Measurements from ENCODE around the gene TAOK1. TPM values are rescaled to one million over a fixed set of nuclear protein-coding genes. Genes with fewer than 3 reads are reported as not detected.

The TAOK1 gene
- total and polyA plus RNA-seq, 10 of the 15 experiments (the other 5 are each of a cell fraction or from before 2014, with no cell fraction given) = 2.0 to 27.1 (median 11.8) TPM

- TF ChIP-seq SPI1 (IDR thresholded peaks at IDR 0.05; ENCODE audit: borderline replicate concordance, insufficient read depth, low read depth, low read length) (no peak), CHD1 (IDR thresholded peaks at IDR 0.05; ENCODE audit: low read depth, low read length) (no peak)
- TF ChIP-seq, protein P1, sequence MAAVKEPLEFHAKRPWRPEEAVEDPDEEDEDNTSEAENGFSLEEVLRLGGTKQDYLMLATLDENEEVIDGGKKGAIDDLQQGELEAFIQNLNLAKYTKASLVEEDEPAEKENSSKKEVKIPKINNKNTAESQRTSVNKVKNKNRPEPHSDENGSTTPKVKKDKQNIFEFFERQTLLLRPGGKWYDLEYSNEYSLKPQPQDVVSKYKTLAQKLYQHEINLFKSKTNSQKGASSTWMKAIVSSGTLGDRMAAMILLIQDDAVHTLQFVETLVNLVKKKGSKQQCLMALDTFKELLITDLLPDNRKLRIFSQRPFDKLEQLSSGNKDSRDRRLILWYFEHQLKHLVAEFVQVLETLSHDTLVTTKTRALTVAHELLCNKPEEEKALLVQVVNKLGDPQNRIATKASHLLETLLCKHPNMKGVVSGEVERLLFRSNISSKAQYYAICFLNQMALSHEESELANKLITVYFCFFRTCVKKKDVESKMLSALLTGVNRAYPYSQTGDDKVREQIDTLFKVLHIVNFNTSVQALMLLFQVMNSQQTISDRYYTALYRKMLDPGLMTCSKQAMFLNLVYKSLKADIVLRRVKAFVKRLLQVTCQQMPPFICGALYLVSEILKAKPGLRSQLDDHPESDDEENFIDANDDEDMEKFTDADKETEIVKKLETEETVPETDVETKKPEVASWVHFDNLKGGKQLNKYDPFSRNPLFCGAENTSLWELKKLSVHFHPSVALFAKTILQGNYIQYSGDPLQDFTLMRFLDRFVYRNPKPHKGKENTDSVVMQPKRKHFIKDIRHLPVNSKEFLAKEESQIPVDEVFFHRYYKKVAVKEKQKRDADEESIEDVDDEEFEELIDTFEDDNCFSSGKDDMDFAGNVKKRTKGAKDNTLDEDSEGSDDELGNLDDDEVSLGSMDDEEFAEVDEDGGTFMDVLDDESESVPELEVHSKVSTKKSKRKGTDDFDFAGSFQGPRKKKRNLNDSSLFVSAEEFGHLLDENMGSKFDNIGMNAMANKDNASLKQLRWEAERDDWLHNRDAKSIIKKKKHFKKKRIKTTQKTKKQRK (IDR thresholded peaks at IDR 0.05; ENCODE audit: low read depth, low read length) = no peak
Measured at GRCh38 chr17:29562615-29563014, 172.5 kb downstream of the TAOK1 start (continued).

- ATAC-seq = no peak
- Histone ChIP-seq H3K27me3 (replicated peaks in 1 of 2; ENCODE audit: control insufficient read depth in 2 of 2, insufficient read depth in 2 of 2, low read length in 1 of 2) (no peaks in the 10 kb centered on the region), H3K36me3 (ENCODE audit: control insufficient read depth in 2 of 2, insufficient read depth in 2 of 2, low read length in 1 of 2) (peaks cover 2 to 3% of the 10 kb centered on the region in 2 experiments; a peak in 3 of 4 replicates), H2AFZ (ENCODE audit: control insufficient read depth, low read depth, low read length) (no peak overlapping the region), H3K27ac (ENCODE audit: control insufficient read depth, insufficient read depth) (no peak overlapping the region), H3K9ac (ENCODE audit: control insufficient read depth, insufficient read depth, low read length) (no peak overlapping the region), H3K79me2 (ENCODE audit: control insufficient read depth, insufficient read depth, low read length) (peaks cover 7% of the 10 kb centered on the region; the same call in 1 of the 2 replicates), H3K9me3 (replicated peaks; ENCODE audit: control insufficient read depth, insufficient read depth, low read length) (no peaks in the 10 kb centered on the region), H3K4me3 (no peak overlapping the region), H3K4me2 (ENCODE audit: control insufficient read depth, insufficient read depth) (no peak overlapping the region), H4K20me1 (ENCODE audit: control insufficient read depth, insufficient read depth) (no peaks in the 10 kb centered on the region), H3K4me1 (ENCODE audit: control insufficient read depth, insufficient read depth, low read length) (peaks cover 34% of the 10 kb centered on the region)
- BruUV-seq (replicated peaks) = no TSS peak
- intact Hi-C loops (cut with micrococcal nuclease; ENCODE audit: unreplicated experiment) (no loop called here), in situ Hi-C loops (cut with MboI) (no loop called here)
- 88% methylated on average over 3 of the region's 3 CpGs for WGBS (ENCODE audit: insufficient coverage, insufficient replicate concordance, low lambda C conversion rate, missing lambda C conversion rate)
- ChIA-PET POLR2A (interaction anchor here (0.6 to 0.7 kb wide), 2 partner anchors 13 to 818 kb away, joined by 4 read pairs; no protein-coding TSS in a partner anchor), RAD21 (ENCODE audit: unreplicated experiment) (no interaction called here), SMC1A (ENCODE audit: uncharacterized antibody, unreplicated experiment) (no interaction called here), CTCF (interaction anchor here (1.0 to 3.5 kb wide), 5 partner anchors 16 to 194 kb away, joined by 3 to 21 read pairs (median 4); no protein-coding TSS in a partner anchor)
- TF ChIP-seq PKNOX1 (IDR thresholded peaks at IDR 0.05) = peak; percentile 60
- TF ChIP-seq GATAD2B (conservative IDR thresholded peaks at IDR 0.05; ENCODE audit: low read depth) = no peak
- DNase-seq (ENCODE audit: low read depth, low spot score) = no peak
- no peak for FAIRE-seq
Measured at GRCh38 chr17:29563816-29564215, 173.7 kb downstream of the TAOK1 start.

Data from GM12878 (cell line).